H9 (cell line): ENCODE results near the gene ADISSP. TPM values are rescaled to one million over a fixed set of nuclear protein-coding genes. Genes with fewer than 3 reads are reported as not detected.
A peak's percentile ranks its signal among the peaks of the same experiment; 100 is the strongest.

ENCODE experiments used
- DNase-seq: peaks from one replicate; pipeline ENCODE4 v3.0.0-alpha.2; 2017
- H2AFZ ChIP-seq: one replicate; pipeline ENCODE4 v1.6.1; 2013; ENCODE audit warnings: mild to moderate bottlenecking, low read length, control low read depth, moderate library complexity
- H2AK5ac ChIP-seq: 2 replicates; pipeline ENCODE4 v1.6.1; 2013; ENCODE audit warnings: low read length, control low read depth, mixed read lengths; ENCODE audit not compliant: insufficient read length
- H2BK120ac ChIP-seq: one replicate; pipeline ENCODE4 v1.6.1; 2013; ENCODE audit warnings: low read depth, mild to moderate bottlenecking, low read length, control low read depth, inconsistent platforms; ENCODE audit not compliant: poor library complexity, severe bottlenecking
- H2BK12ac ChIP-seq: 2 replicates; pipeline ENCODE4 v1.6.1; 2013; ENCODE audit warnings: low read length, control low read depth, mixed read lengths, low read depth; ENCODE audit not compliant: insufficient read length
- H2BK15ac ChIP-seq: 2 replicates; pipeline ENCODE4 v1.6.1; 2013; ENCODE audit warnings: low read depth, low read length, control low read depth
- H2BK20ac ChIP-seq: one replicate; pipeline ENCODE4 v1.6.1; 2013; ENCODE audit warnings: low read depth, mild to moderate bottlenecking, low read length, control low read depth, inconsistent platforms; ENCODE audit not compliant: poor library complexity, severe bottlenecking
- H2BK5ac ChIP-seq: 2 replicates; pipeline ENCODE4 v1.6.1; 2013; ENCODE audit warnings: low read length, control low read depth, mixed read lengths; ENCODE audit not compliant: insufficient read length
- H3K14ac ChIP-seq: 2 replicates; pipeline ENCODE4 v1.6.1; 2013; ENCODE audit warnings: low read length, control low read depth; ENCODE audit not compliant: insufficient read depth
- H3K18ac ChIP-seq: 2 replicates; pipeline ENCODE4 v1.6.1; 2013; ENCODE audit warnings: low read depth, mild to moderate bottlenecking, mixed read lengths, low read length, control low read depth; ENCODE audit not compliant: insufficient read length
- H3K23ac ChIP-seq: 2 replicates; pipeline ENCODE4 v1.6.1; 2013; ENCODE audit warnings: low read length, control low read depth, mixed read lengths, low read depth; ENCODE audit not compliant: insufficient read length
- H3K23me2 ChIP-seq: 2 replicates; pipeline ENCODE4 v1.6.1; 2013; ENCODE audit warnings: low read depth, mild to moderate bottlenecking, mixed read lengths, low read length, control low read depth; ENCODE audit not compliant: insufficient read length, poor library complexity, severe bottlenecking
- H3K27ac ChIP-seq: 2 replicates; pipeline ENCODE4 v1.5.1; 2013; ENCODE audit warnings: low read length, control low read depth, mixed read lengths, low read depth; ENCODE audit not compliant: insufficient read length
- H3K27me3 ChIP-seq: 2 replicates; pipeline ENCODE4 v1.6.1; 2013; ENCODE audit warnings: low read length, control low read depth, inconsistent platforms; ENCODE audit not compliant: insufficient read depth
- H3K4ac ChIP-seq: 2 replicates; pipeline ENCODE4 v1.6.1; 2013; ENCODE audit warnings: low read depth, mild to moderate bottlenecking, control low read depth, inconsistent platforms, low read length, moderate library complexity
- H3K4me1 ChIP-seq: 2 replicates; pipeline ENCODE4 v1.6.1; 2013; ENCODE audit warnings: low read length, control low read depth, inconsistent platforms; ENCODE audit not compliant: insufficient read depth
- H3K4me2 ChIP-seq: 2 replicates; pipeline ENCODE4 v1.6.1; 2013; ENCODE audit warnings: low read length, control low read depth, mixed read lengths; ENCODE audit not compliant: insufficient read length, insufficient read depth
- H3K56ac ChIP-seq: 2 replicates; pipeline ENCODE4 v1.6.1; 2013; ENCODE audit warnings: low read depth, mild to moderate bottlenecking, mixed read lengths, low read length, control low read depth; ENCODE audit not compliant: insufficient read length
- H3K79me1 ChIP-seq: 2 replicates; pipeline ENCODE4 v1.6.1; 2013; ENCODE audit warnings: low read depth, mild to moderate bottlenecking, moderate library complexity, low read length, control low read depth, inconsistent platforms; ENCODE audit not compliant: insufficient read depth, poor library complexity, severe bottlenecking
- H3K79me2 ChIP-seq: 2 replicates; pipeline ENCODE4 v1.6.1; 2013; ENCODE audit warnings: low read length, control low read depth, inconsistent platforms; ENCODE audit not compliant: insufficient read depth
- H3K9ac ChIP-seq: 2 replicates; pipeline ENCODE4 v1.6.1; 2013; ENCODE audit warnings: low read length, control low read depth, mixed read lengths; ENCODE audit not compliant: insufficient read length; ENCODE audit errors: extremely low read depth
- H3K9me3 ChIP-seq: one replicate; pipeline ENCODE4 v1.6.1; 2013; ENCODE audit warnings: low read depth, low read length, inconsistent platforms; ENCODE audit not compliant: control insufficient read depth
- H3T11ph ChIP-seq: one replicate; pipeline ENCODE4 v1.6.1; 2013; ENCODE audit warnings: mild to moderate bottlenecking, low read length, control low read depth, inconsistent platforms
- H4K20me1 ChIP-seq: one replicate; pipeline ENCODE4 v1.6.1; 2013; ENCODE audit not compliant: control insufficient read depth, insufficient read length, insufficient read depth
- H4K5ac ChIP-seq: 2 replicates; pipeline ENCODE4 v1.6.1; 2013; ENCODE audit warnings: low read depth, mild to moderate bottlenecking, mixed read lengths, low read length, control low read depth; ENCODE audit not compliant: insufficient read length
- H4K8ac ChIP-seq: replicated peaks from 2 replicates; pipeline ENCODE4 v1.6.1; 2013; ENCODE audit warnings: low read length, control low read depth, mixed read lengths, low read depth; ENCODE audit not compliant: insufficient read length
- H4K91ac ChIP-seq: 2 replicates; pipeline ENCODE4 v1.6.1; 2013; ENCODE audit warnings: low read depth, mild to moderate bottlenecking, moderate library complexity, mixed read lengths, low read length, control low read depth; ENCODE audit not compliant: insufficient read length
- H3K27ac Mint-ChIP-seq, 3 experiments: 2 replicates in 2 of 3; 3 replicates in 1 of 3; pipeline ENCODE4 v1.8.0; 2020 to 2021; ENCODE audit warnings: mixed read lengths in 3 of 3, mild to moderate bottlenecking in 1 of 3, moderate library complexity in 1 of 3
- H3K27me3 Mint-ChIP-seq: 2 replicates; pipeline ENCODE4 v1.8.0; 2021; ENCODE audit warnings: low read depth, mild to moderate bottlenecking, moderate library complexity, mixed read lengths
- H3K36me3 Mint-ChIP-seq, 3 experiments: 2 replicates in 2 of 3; 3 replicates in 1 of 3; pipeline ENCODE4 v1.8.0; 2020 to 2021; ENCODE audit warnings: low read depth in 3 of 3, mixed read lengths in 3 of 3; ENCODE audit not compliant: insufficient read depth in 1 of 3
- H3K4me1 Mint-ChIP-seq, 2 experiments: 2 replicates each; pipeline ENCODE4 v1.8.0; 2020; ENCODE audit warnings: mixed read lengths in 2 of 2
- H3K4me3 Mint-ChIP-seq, 2 experiments: 2 replicates in 1 of 2; 3 replicates in 1 of 2; pipeline ENCODE4 v1.8.0; 2020 to 2021; ENCODE audit warnings: mild to moderate bottlenecking in 2 of 2, mixed read lengths in 2 of 2, moderate library complexity in 1 of 2
- H3K9me3 Mint-ChIP-seq, 2 experiments: 2 replicates in 1 of 2; 3 replicates in 1 of 2; pipeline ENCODE4 v1.8.0; 2020; ENCODE audit warnings: mild to moderate bottlenecking in 2 of 2, mixed read lengths in 2 of 2, moderate library complexity in 1 of 2
- CTCF ChIP-seq: fragments of 200-600 bp; sonication (generic); conservative IDR thresholded peaks from 3 replicates; pipeline ENCODE4 v1.8.0; 2021; ENCODE audit warnings: antibody characterized with exemption, mild to moderate bottlenecking
- WGBS: extraction: QIAGEN DNeasy Blood & Tissue Kit; methylation state at CpG from one replicate; pipeline ENCODE4 v1.1.7; 2013; ENCODE audit warnings: missing lambda C conversion rate, low lambda C conversion rate, mixed read lengths; ENCODE audit not compliant: insufficient read length; ENCODE audit errors: extremely low coverage; 5-methylcytosine and 5-hydroxymethylcytosine counted together
- total RNA-seq: library from RNA; stranded (reverse); gene quantifications from 2 replicates; pipeline ENCODE4 v1.2.1, GENCODE V29; 2021

ADISSP gene
- total RNA-seq, 1 experiment from 2014 or later = 80.9 TPM

DNA sequence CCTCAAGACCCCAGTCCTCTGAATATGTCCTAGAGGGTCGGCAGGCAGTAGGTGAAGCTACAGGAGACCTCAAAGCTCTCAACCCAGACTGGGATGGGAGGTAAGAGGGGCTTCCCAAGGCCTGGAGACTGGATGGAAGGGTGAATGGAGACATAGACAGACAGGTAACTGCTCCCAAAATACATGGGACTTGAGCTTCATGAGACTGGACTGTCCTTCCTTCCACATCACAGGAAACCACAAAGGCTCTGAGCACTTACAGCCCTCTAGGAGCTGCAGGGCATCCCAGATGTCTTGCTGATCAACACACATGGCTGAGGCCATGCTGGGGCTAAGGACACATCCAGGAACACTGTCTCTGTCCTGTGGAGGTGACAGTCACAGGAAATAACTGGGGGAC, 23.5 kb downstream of the ADISSP start:
- H2AFZ ChIP-seq = no peak overlapping the region
- no peak overlapping the region for H3K23ac ChIP-seq
- H3K23me2 ChIP-seq = peaks cover 11% of the 10 kb centered on the region
- no peaks in the 10 kb centered on the region for H3K27me3 ChIP-seq
- no peak overlapping the region for H2BK20ac ChIP-seq
- no peaks in the 10 kb centered on the region for H3K79me2 ChIP-seq
- Mint-ChIP-seq H3K36me3 (no peaks in the 10 kb centered on the region), H3K4me3 (peak overlapping the region; percentile 80 to 86; a peak in 4 of 5 replicates), H3K9me3 (no peaks in the 10 kb centered on the region), H3K27me3 (peaks cover 42% of the 10 kb centered on the region), H3K27ac (no peak overlapping the region), H3K4me1 (peaks cover 17 to 32% of the 10 kb centered on the region in 2 experiments)
- H2BK12ac ChIP-seq = no peak overlapping the region
- no peaks in the 10 kb centered on the region for H4K20me1 ChIP-seq
- no peak overlapping the region for H3K4ac ChIP-seq
- H4K91ac ChIP-seq = no peak overlapping the region
- no peak overlapping the region for H4K8ac ChIP-seq
- H3K27ac ChIP-seq = no peak overlapping the region
- no peaks in the 10 kb centered on the region for H3K79me1 ChIP-seq
- no peak overlapping the region for H2BK5ac ChIP-seq
- no peak for DNase-seq
- TF ChIP-seq CTCF = no peak
- no peak overlapping the region for H3K14ac ChIP-seq
- no peak overlapping the region for H3K18ac ChIP-seq
- H3K4me2 ChIP-seq = peak overlapping the region; percentile 66
- no peaks in the 10 kb centered on the region for H3K9me3 ChIP-seq
- H2BK15ac ChIP-seq = no peak overlapping the region
- peaks cover 3% of the 10 kb centered on the region; the same call in 1 of the 2 replicates for H3K4me1 ChIP-seq
- H3K9ac ChIP-seq = no peak overlapping the region
- no peak overlapping the region for H4K5ac ChIP-seq
- no peak overlapping the region for H2AK5ac ChIP-seq
- H3T11ph ChIP-seq = no peak overlapping the region
- no CpG with 5 or more reads among the region's 1 CpG for WGBS
- no peak overlapping the region for H2BK120ac ChIP-seq
- H3K56ac ChIP-seq = no peak overlapping the region
